ENCODE data around the gene MAGI1.

DNA sequence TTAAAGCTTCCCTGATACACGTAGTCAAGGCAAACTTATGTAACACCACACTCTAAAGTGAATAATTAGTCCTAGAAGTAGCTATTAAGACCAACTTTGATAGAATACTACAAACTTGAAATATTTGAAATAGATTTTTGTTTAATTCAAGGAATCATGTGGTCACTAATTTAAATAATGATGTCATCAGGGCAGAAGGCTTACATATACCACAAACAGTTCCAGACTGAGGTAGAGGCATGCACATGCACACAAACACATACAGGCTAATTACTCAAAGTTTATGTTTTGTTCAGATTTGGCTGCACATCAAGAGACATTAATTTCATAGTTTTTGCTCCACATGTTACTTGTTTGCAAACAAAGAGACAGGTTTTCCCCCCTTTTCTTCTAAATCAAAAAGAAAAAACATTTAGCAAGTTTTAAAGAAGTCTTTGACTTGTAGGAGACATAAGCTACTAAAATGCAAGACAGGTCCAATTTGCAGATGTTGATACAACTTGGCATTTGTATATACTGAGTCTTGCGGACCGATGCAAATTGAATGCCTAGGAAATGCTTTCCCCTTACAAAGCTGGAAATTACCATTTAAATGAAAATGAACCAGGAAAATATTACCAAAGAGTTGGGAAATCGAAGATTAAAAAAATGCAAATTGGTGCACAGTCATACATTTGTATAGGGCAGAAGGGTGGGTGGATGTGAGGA, 594.8 kb downstream of the MAGI1 start:
- TF ChIP-seq, protein P1, sequence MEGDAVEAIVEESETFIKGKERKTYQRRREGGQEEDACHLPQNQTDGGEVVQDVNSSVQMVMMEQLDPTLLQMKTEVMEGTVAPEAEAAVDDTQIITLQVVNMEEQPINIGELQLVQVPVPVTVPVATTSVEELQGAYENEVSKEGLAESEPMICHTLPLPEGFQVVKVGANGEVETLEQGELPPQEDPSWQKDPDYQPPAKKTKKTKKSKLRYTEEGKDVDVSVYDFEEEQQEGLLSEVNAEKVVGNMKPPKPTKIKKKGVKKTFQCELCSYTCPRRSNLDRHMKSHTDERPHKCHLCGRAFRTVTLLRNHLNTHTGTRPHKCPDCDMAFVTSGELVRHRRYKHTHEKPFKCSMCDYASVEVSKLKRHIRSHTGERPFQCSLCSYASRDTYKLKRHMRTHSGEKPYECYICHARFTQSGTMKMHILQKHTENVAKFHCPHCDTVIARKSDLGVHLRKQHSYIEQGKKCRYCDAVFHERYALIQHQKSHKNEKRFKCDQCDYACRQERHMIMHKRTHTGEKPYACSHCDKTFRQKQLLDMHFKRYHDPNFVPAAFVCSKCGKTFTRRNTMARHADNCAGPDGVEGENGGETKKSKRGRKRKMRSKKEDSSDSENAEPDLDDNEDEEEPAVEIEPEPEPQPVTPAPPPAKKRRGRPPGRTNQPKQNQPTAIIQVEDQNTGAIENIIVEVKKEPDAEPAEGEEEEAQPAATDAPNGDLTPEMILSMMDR (IDR thresholded peaks at IDR 0.05): no peak
- no peak for TF ChIP-seq POLR2A (IDR thresholded peaks at IDR 0.05)

Data from uterus (tissue), 2 donors.